ENCODE data around the gene UBASH3A. TPM values are rescaled to one million over a fixed set of nuclear protein-coding genes. Genes with fewer than 3 reads are reported as not detected.

UBASH3A gene
- total RNA-seq, 1 donor from 2014 or later = not detected

- no peak overlapping the region for H3K27ac Mint-ChIP-seq
- peaks cover 33% of the 10 kb centered on the region for H3K4me1 Mint-ChIP-seq (ENCODE audit: unreplicated experiment)
- no peak overlapping the region for H3K4me3 Mint-ChIP-seq
- no peaks in the 10 kb centered on the region for H3K9me3 Mint-ChIP-seq
- no peak for TF ChIP-seq CTCF (conservative IDR thresholded peaks at IDR 0.05)
- no peaks in the 10 kb centered on the region for H3K36me3 Mint-ChIP-seq
- H3K27me3 Mint-ChIP-seq = peaks cover 3% of the 10 kb centered on the region
- DNase-seq (ENCODE audit: extremely low spot score, unreplicated experiment) = no peak
These were observed 52.2 kb downstream of the UBASH3A start for GRCh38 chr21:42455754-42456440.

GRCh38 chr21:42456457-42456856, 52.8 kb downstream of the UBASH3A start:
- Mint-ChIP-seq H3K4me1 (ENCODE audit: unreplicated experiment) (peaks cover 33% of the 10 kb centered on the region), H3K4me3 (no peak overlapping the region), H3K36me3 (no peaks in the 10 kb centered on the region), H3K27ac (no peak overlapping the region), H3K9me3 (no peaks in the 10 kb centered on the region), H3K27me3 (peaks cover 3% of the 10 kb centered on the region)
- no peak for DNase-seq (ENCODE audit: extremely low spot score, unreplicated experiment)
- no peak for TF ChIP-seq CTCF (conservative IDR thresholded peaks at IDR 0.05)

- H3K27me3 Mint-ChIP-seq = peaks cover 3% of the 10 kb centered on the region
- H3K4me1 Mint-ChIP-seq (ENCODE audit: unreplicated experiment) = peaks cover 29% of the 10 kb centered on the region
- no peaks in the 10 kb centered on the region for H3K9me3 Mint-ChIP-seq
- H3K36me3 Mint-ChIP-seq = no peaks in the 10 kb centered on the region
- DNase-seq (ENCODE audit: extremely low spot score, unreplicated experiment) = no peak
- H3K27ac Mint-ChIP-seq = no peak overlapping the region
- TF ChIP-seq CTCF (conservative IDR thresholded peaks at IDR 0.05) = no peak
- H3K4me3 Mint-ChIP-seq = no peak overlapping the region
These were observed 55.4 kb downstream of the UBASH3A start for GRCh38 chr21:42459082-42459460.

GRCh38 chr21:42459546-42460215, 56.0 kb downstream of the UBASH3A start:
- no peak for TF ChIP-seq CTCF (conservative IDR thresholded peaks at IDR 0.05)
- peaks cover 24% of the 10 kb centered on the region for H3K4me1 Mint-ChIP-seq (ENCODE audit: unreplicated experiment)

GRCh38 chr21:42460391-42461184, 56.9 kb downstream of the UBASH3A start:
- Mint-ChIP-seq H3K27ac (no peak overlapping the region), H3K4me3 (no peak overlapping the region), H3K27me3 (peaks cover 3% of the 10 kb centered on the region), H3K36me3 (no peaks in the 10 kb centered on the region), H3K4me1 (ENCODE audit: unreplicated experiment) (peaks cover 30% of the 10 kb centered on the region), H3K9me3 (no peaks in the 10 kb centered on the region)
- no peak for DNase-seq (ENCODE audit: extremely low spot score, unreplicated experiment)
- no peak for TF ChIP-seq CTCF (conservative IDR thresholded peaks at IDR 0.05)

More at GRCh38 chr21:42459546-42460215, 56.0 kb downstream of the UBASH3A start:
- no peaks in the 10 kb centered on the region for H3K9me3 Mint-ChIP-seq
- no peaks in the 10 kb centered on the region for H3K36me3 Mint-ChIP-seq
- no peak for DNase-seq (ENCODE audit: extremely low spot score, unreplicated experiment)
- no peak overlapping the region for H3K4me3 Mint-ChIP-seq
- peaks cover 3% of the 10 kb centered on the region for H3K27me3 Mint-ChIP-seq
- no peak overlapping the region for H3K27ac Mint-ChIP-seq
